K562 (cell line): ENCODE results near the gene MAU2.

ENCODE experiments used
- BRD4 ChIP-seq: fragments of 200-600 bp; sonication (generic); IDR thresholded peaks from 2 replicates; pipeline ENCODE4 v1.6.1; 2017; ENCODE audit warnings: inconsistent platforms
- EZH2 ChIP-seq: IDR thresholded peaks from 2 replicates; pipeline ENCODE4 v1.6.1; 2012; ENCODE audit warnings: low read depth, mild to moderate bottlenecking, inconsistent platforms, low read length, borderline replicate concordance
- GATAD2A ChIP-seq: fragments of 450-650 bp; IDR thresholded peaks from 2 replicates; pipeline ENCODE4 v1.6.1; 2017
- IRF2 ChIP-seq: sonication (generic); formaldehyde crosslinking; IDR thresholded peaks from 2 replicates; pipeline ENCODE4 v1.8.1; 2022; ENCODE audit warnings: mild to moderate bottlenecking, missing genetic modification reagents
- MCM7 ChIP-seq, 2 experiments: fragments of 450-650 bp; IDR thresholded peaks; 2 replicates each; pipeline ENCODE4 v1.6.1; 2016 to 2018
- NFIC ChIP-seq: fragments of 450-650 bp; IDR thresholded peaks from 2 replicates; pipeline ENCODE4 v1.6.1; 2017; ENCODE audit warnings: mild to moderate bottlenecking, inconsistent platforms
- TBP ChIP-seq: optimal IDR thresholded peaks from 2 replicates; pipeline ENCODE3; 2011; ENCODE audit warnings: low read depth, low read length, improper control_type of control experiment
- ZFP30 ChIP-seq: fragments of 250-450 bp; sonication (Bioruptor Pico); IDR thresholded peaks from 2 replicates; pipeline ENCODE4 v1.8.0; 2022; ENCODE audit warnings: moderate library complexity, mild to moderate bottlenecking, inconsistent platforms, borderline replicate concordance
- ZNF274 ChIP-seq: IDR thresholded peaks from 2 replicates; pipeline ENCODE4 v1.6.1; 2011; ENCODE audit warnings: low read depth, mild to moderate bottlenecking, low read length, moderate library complexity, borderline replicate concordance
- TF ChIP-seq, protein P1 (sequence below), 2 experiments: fragments of 200-800 bp in 1 of 2; sonication (Bioruptor generic) in 1 of 2; sonication (generic) in 1 of 2; formaldehyde crosslinking in 1 of 2; IDR thresholded peaks in 1 of 2; conservative IDR thresholded peaks in 1 of 2; 2 replicates each; pipeline versions ENCODE4 v1.5.0 to v1.6.1; 2016 to 2020; ENCODE audit warnings: missing compliant biosample characterization in 1 of 2, missing genetic modification characterization in 1 of 2, missing genetic modification reagents in 1 of 2
- TF ChIP-seq, protein P2 (sequence below): sonication (generic); formaldehyde crosslinking; IDR thresholded peaks from 2 replicates; pipeline ENCODE4 v1.5.0; 2020; ENCODE audit warnings: missing genetic modification reagents
- TF ChIP-seq, protein P3 (sequence below): sonication (generic); formaldehyde crosslinking; IDR thresholded peaks from 2 replicates; pipeline ENCODE4 v1.9.0; 2022; ENCODE audit warnings: mild to moderate bottlenecking, missing genetic modification reagents

DNA sequence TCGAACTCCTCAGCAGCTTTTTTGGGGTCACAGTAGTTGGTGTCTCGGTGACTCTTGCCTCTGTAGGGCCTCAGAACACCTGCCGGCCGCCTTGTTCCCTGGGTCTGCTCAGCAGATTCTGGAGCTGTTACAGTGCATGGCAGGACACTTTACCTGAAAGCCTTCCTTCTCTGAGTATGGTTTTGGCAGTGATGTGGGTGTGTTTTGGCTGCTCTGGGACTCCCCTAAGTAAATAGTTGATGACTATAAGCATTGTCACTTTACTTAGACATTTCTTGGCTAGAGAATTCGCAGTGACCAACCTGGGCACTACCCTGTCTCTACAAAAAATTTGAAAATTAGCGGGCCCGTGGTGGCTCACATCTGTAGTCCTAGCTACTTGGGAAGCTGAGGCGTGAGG lies 7.0 kb downstream of the MAU2 start:
- TF ChIP-seq TBP: no peak
- TF ChIP-seq, protein P1, sequence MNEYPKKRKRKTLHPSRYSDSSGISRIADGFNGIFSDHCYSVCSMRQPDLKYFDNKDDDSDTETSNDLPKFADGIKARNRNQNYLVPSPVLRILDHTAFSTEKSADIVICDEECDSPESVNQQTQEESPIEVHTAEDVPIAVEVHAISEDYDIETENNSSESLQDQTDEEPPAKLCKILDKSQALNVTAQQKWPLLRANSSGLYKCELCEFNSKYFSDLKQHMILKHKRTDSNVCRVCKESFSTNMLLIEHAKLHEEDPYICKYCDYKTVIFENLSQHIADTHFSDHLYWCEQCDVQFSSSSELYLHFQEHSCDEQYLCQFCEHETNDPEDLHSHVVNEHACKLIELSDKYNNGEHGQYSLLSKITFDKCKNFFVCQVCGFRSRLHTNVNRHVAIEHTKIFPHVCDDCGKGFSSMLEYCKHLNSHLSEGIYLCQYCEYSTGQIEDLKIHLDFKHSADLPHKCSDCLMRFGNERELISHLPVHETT (CRISPR knock-in tag; conservative IDR thresholded peaks at IDR 0.05 in 1 of 2, IDR thresholded peaks at IDR 0.05 in 1 of 2): no peak
- TF ChIP-seq MCM7 (IDR thresholded peaks at IDR 0.05): no peak
- TF ChIP-seq EZH2: no peak
- TF ChIP-seq ZNF274: no peak
- no peak for TF ChIP-seq ZFP30 (CRISPR knock-in tag)
- TF ChIP-seq, protein P2, sequence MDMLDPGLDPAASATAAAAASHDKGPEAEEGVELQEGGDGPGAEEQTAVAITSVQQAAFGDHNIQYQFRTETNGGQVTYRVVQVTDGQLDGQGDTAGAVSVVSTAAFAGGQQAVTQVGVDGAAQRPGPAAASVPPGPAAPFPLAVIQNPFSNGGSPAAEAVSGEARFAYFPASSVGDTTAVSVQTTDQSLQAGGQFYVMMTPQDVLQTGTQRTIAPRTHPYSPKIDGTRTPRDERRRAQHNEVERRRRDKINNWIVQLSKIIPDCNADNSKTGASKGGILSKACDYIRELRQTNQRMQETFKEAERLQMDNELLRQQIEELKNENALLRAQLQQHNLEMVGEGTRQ (CRISPR knock-in tag): no peak
- TF ChIP-seq GATAD2A: no peak
- no peak for TF ChIP-seq BRD4
- TF ChIP-seq NFIC: no peak
- TF ChIP-seq, protein P3, sequence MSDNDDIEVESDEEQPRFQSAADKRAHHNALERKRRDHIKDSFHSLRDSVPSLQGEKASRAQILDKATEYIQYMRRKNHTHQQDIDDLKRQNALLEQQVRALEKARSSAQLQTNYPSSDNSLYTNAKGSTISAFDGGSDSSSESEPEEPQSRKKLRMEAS (CRISPR knock-in tag): no peak
- TF ChIP-seq IRF2 (CRISPR knock-in tag): no peak
